PC-3 (cell line): Measurements from ENCODE around the gene TBCCD1.

ENCODE experiments used
- CTCF ChIP-seq: fragments of 300-600 bp; sonication (generic); conservative IDR thresholded peaks from 2 replicates; pipeline ENCODE4 v1.5.1; 2017; ENCODE audit warnings: antibody characterized with exemption, low read depth, mild to moderate bottlenecking, low read length
- EZH2phosphoT487 ChIP-seq: fragments of 300-600 bp; sonication (generic); IDR thresholded peaks from 2 replicates; pipeline ENCODE4 v1.6.1; 2018; ENCODE audit warnings: mild to moderate bottlenecking, antibody characterized with exemption, low read length, borderline replicate concordance

- TF ChIP-seq CTCF (no peak), EZH2phosphoT487 (no peak)
These were observed 69.5 kb downstream of the TBCCD1 start for GRCh38 chr3:186497608-186498007.
